Measurements from ENCODE around the gene VCX3A.

GRCh38 chrX:6557690-6558089 lies 22.8 kb upstream of the VCX3A start:
- no peak for TF ChIP-seq POLR2A (IDR thresholded peaks at IDR 0.05; ENCODE audit: low read depth, low read length)
- TF ChIP-seq POU2F2 (IDR thresholded peaks at IDR 0.05; ENCODE audit: low read depth, low read length) = no peak
- no peak for TF ChIP-seq POLR2AphosphoS5 (IDR thresholded peaks at IDR 0.05; ENCODE audit: low read depth, low read length)
- no peak for TF ChIP-seq TAF1 (IDR thresholded peaks at IDR 0.05; ENCODE audit: low read depth, low read length)
